ENCODE results near the gene DDX5. TPM values are rescaled to one million over a fixed set of nuclear protein-coding genes. Genes with fewer than 3 reads are reported as not detected.

The DDX5 gene
- total RNA-seq, 1 experiment from 2014 or later, result 798 TPM

DNA sequence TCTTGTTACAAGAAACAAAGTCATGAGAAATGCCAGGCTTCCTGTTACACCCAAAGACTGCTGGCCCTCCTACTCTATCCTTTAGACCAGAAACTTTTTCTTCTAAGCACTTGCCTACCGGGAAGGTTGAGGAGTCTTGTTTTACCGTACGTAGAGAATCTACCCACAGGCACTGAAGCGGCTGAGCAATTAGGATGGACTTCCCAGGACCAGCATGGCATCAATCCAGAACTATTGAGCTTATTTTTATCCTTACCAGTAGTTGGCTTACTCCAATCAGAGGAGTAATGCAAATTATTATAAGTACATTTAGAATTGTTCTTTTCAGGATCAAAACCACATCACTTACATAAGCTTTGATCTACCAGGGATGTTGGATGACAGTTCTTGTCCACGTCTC lies 26.3 kb upstream of the DDX5 start:
- RAD21 ChIA-PET (ENCODE audit: low non-redundant PET in 1 of 2, low total read pairs in 2 of 2, uncharacterized antibody in 2 of 2, unreplicated experiment in 2 of 2), result no interaction called here
- Histone ChIP-seq H3K27me3 (ENCODE audit: insufficient read depth, low read length) (no peaks in the 10 kb centered on the region), H3K9ac (ENCODE audit: low read length) (no peak overlapping the region), H2AFZ (ENCODE audit: low read depth, low read length, poor library complexity, severe bottlenecking) (no peak overlapping the region), H3K4me3 (replicated peaks in 1 of 2; ENCODE audit: low read depth in 1 of 2, low read length in 2 of 2) (no peak overlapping the region), H3K27ac (ENCODE audit: low read depth, low read length) (no peak overlapping the region), H3K4me1 (ENCODE audit: control insufficient read depth in 1 of 2, insufficient read depth in 2 of 2, low read length in 2 of 2) (no peaks in the 10 kb centered on the region), H3K9me2 (ENCODE audit: insufficient read depth) (no peaks in the 10 kb centered on the region), H3K36me3 (ENCODE audit: control insufficient read depth in 1 of 2, insufficient read depth in 2 of 2, low read length in 2 of 2) (peaks cover 75 to 88% of the 10 kb centered on the region in 2 experiments), H3K9me3 (ENCODE audit: control insufficient read depth in 1 of 2, insufficient read depth in 1 of 2, low read depth in 1 of 2, low read length in 2 of 2) (no peaks in the 10 kb centered on the region), H3K4me2 (ENCODE audit: low read length) (no peak overlapping the region), H4K20me1 (ENCODE audit: insufficient read depth) (peaks cover 6% of the 10 kb centered on the region; the same call in 1 of the 2 replicates), H3K79me2 (ENCODE audit: insufficient read depth, low read length) (no peaks in the 10 kb centered on the region)
- TF ChIP-seq ZNF274 (IDR thresholded peaks at IDR 0.05; ENCODE audit: low read depth, low read length), result no peak
- no peak for TF ChIP-seq RAD21 (IDR thresholded peaks at IDR 0.05; ENCODE audit: low read depth)
- peak; percentile 8; the same call in 1 of the 2 replicates for TF ChIP-seq POLR2AphosphoS5 (IDR thresholded peaks at IDR 0.05; ENCODE audit: low read depth, low read length)
- BruUV-seq (replicated peaks), result no TSS peak
- CTCF ChIA-PET, result interaction anchor here (1.4 to 2.6 kb wide), 2 partner anchors 13 to 112 kb away, joined by 3 to 34 read pairs; no protein-coding TSS in a partner anchor
- no peak for ATAC-seq
- POLR2A ChIA-PET, result interaction anchor here (0.8 to 1.8 kb wide), 2 partner anchors 12 to 35 kb away, joined by 3 to 4 read pairs; partner anchors contain the start of gene POLG2
- DNase-seq (ENCODE audit: low read depth, low spot score), result no peak
- intact Hi-C loops (cut with micrococcal nuclease), result no loop called here

DNA sequence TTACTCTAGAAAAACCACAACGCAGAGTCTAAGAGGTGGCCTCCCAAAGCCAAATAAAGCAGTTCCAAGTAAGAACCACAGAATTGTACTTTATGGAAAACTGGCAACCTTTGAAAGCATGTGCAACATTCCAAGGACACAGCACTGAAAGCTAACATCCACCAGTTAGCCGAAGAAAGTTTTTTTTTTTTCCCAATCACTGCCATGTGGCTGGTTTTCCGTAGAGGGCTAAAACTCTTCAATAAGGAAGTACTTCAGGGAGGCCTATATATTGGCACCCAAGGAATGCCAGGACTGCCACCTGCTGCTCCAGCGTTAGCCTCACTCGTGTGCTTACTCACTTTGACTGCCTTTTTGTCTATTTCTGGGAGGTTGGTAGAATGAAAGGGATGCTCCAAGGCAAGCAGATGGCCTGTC lies 25.9 kb upstream of the DDX5 start:
- H3K79me2 ChIP-seq (ENCODE audit: insufficient read depth, low read length), result peaks cover under 1% of the 10 kb centered on the region; the same call in 1 of the 2 replicates
- no peak overlapping the region for H3K9ac ChIP-seq (ENCODE audit: low read length)
- H4K20me1 ChIP-seq (ENCODE audit: insufficient read depth), result peaks cover 6% of the 10 kb centered on the region; the same call in 1 of the 2 replicates
- ChIA-PET CTCF (interaction anchor here (2.6 kb wide), 1 partner anchor 112 kb away, joined by 34 read pairs; no protein-coding TSS in a partner anchor), RAD21 (ENCODE audit: low non-redundant PET in 1 of 2, low total read pairs in 2 of 2, uncharacterized antibody in 2 of 2, unreplicated experiment in 2 of 2) (no interaction called here), POLR2A (interaction anchor here (0.8 kb wide), 1 partner anchor 11 kb away, joined by 3 read pairs; no protein-coding TSS in a partner anchor)
- H3K27me3 ChIP-seq (ENCODE audit: insufficient read depth, low read length), result no peaks in the 10 kb centered on the region
- no peaks in the 10 kb centered on the region for H3K9me3 ChIP-seq (ENCODE audit: control insufficient read depth in 1 of 2, insufficient read depth in 1 of 2, low read depth in 1 of 2, low read length in 2 of 2)
- no peak overlapping the region for H3K4me3 ChIP-seq (replicated peaks in 1 of 2; ENCODE audit: low read depth in 1 of 2, low read length in 2 of 2)
- H3K36me3 ChIP-seq (ENCODE audit: control insufficient read depth in 1 of 2, insufficient read depth in 2 of 2, low read length in 2 of 2), result peaks cover 75 to 85% of the 10 kb centered on the region in 2 experiments
- H3K27ac ChIP-seq (ENCODE audit: low read depth, low read length), result no peak overlapping the region
- intact Hi-C loops (cut with micrococcal nuclease), result no loop called here
- no peaks in the 10 kb centered on the region for H3K9me2 ChIP-seq (ENCODE audit: insufficient read depth)
- no peaks in the 10 kb centered on the region for H3K4me1 ChIP-seq (ENCODE audit: control insufficient read depth in 1 of 2, insufficient read depth in 2 of 2, low read length in 2 of 2)
- no TSS peak for BruUV-seq (replicated peaks)
- TF ChIP-seq, protein P1, sequence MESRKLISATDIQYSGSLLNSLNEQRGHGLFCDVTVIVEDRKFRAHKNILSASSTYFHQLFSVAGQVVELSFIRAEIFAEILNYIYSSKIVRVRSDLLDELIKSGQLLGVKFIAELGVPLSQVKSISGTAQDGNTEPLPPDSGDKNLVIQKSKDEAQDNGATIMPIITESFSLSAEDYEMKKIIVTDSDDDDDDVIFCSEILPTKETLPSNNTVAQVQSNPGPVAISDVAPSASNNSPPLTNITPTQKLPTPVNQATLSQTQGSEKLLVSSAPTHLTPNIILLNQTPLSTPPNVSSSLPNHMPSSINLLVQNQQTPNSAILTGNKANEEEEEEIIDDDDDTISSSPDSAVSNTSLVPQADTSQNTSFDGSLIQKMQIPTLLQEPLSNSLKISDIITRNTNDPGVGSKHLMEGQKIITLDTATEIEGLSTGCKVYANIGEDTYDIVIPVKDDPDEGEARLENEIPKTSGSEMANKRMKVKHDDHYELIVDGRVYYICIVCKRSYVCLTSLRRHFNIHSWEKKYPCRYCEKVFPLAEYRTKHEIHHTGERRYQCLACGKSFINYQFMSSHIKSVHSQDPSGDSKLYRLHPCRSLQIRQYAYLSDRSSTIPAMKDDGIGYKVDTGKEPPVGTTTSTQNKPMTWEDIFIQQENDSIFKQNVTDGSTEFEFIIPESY (IDR thresholded peaks at IDR 0.05; ENCODE audit: extremely low read depth, insufficient replicate concordance, low read length), result no peak
- peak; percentile 22; the same call in 1 of the 2 replicates for TF ChIP-seq POLR2AphosphoS5 (IDR thresholded peaks at IDR 0.05; ENCODE audit: low read depth, low read length)
- DNase-seq (ENCODE audit: low read depth, low spot score), result no peak
- no peak overlapping the region for H3K4me2 ChIP-seq (ENCODE audit: low read length)
- no peak overlapping the region for H2AFZ ChIP-seq (ENCODE audit: low read depth, low read length, poor library complexity, severe bottlenecking)
- ATAC-seq, result no peak
